HepG2 (cell line): ENCODE results near the gene MTHFS. TPM values are rescaled to one million over a fixed set of nuclear protein-coding genes. Genes with fewer than 3 reads are reported as not detected.

ENCODE experiments used
- GABPB1 ChIP-seq: IDR thresholded peaks from 2 replicates; pipeline ENCODE4 v1.6.1; 2016; ENCODE audit warnings: mild to moderate bottlenecking, missing genetic modification reagents, moderate library complexity, missing compliant biosample characterization
- KAT7 ChIP-seq: IDR thresholded peaks from 2 replicates; pipeline ENCODE4 v1.6.1; 2018; ENCODE audit warnings: borderline replicate concordance, missing compliant biosample characterization
- KMT2B ChIP-seq: IDR thresholded peaks from 2 replicates; pipeline ENCODE4 v1.6.1; 2016; ENCODE audit warnings: missing genetic modification reagents, missing compliant biosample characterization
- NR2C2 ChIP-seq: sonication (generic); formaldehyde crosslinking; IDR thresholded peaks from 2 replicates; pipeline ENCODE4 v1.4.0; 2020; ENCODE audit warnings: missing genetic modification reagents, mild to moderate bottlenecking, moderate library complexity, borderline replicate concordance
- PAF1 ChIP-seq: IDR thresholded peaks from 2 replicates; pipeline ENCODE4 v1.6.1; 2016; ENCODE audit warnings: missing genetic modification reagents, missing compliant biosample characterization
- SIN3A ChIP-seq: IDR thresholded peaks from 2 replicates; pipeline ENCODE4 v1.6.1; 2011; ENCODE audit warnings: low read depth, mild to moderate bottlenecking, control low read depth, low read length, borderline replicate concordance
- SMAD3 ChIP-seq: sonication (generic); formaldehyde crosslinking; IDR thresholded peaks from 2 replicates; pipeline ENCODE4 v1.4.0; 2020; ENCODE audit warnings: missing genetic modification reagents
- SMAD9 ChIP-seq: sonication (generic); formaldehyde crosslinking; IDR thresholded peaks from 2 replicates; pipeline ENCODE4 v1.5.1; 2020; ENCODE audit warnings: mild to moderate bottlenecking, missing genetic modification reagents
- ZNF777 ChIP-seq: sonication (generic); formaldehyde crosslinking; IDR thresholded peaks from 2 replicates; pipeline ENCODE4 v1.4.0; 2020; ENCODE audit warnings: missing genetic modification reagents
- polyA plus RNA-seq, 8 experiments: library from polyadenylated mRNA; depleted of rRNA in 3 of 8; stranded (reverse) in 7 of 8; unstranded in 1 of 8; fragments of >200 nt; fragmentation: Illumina TruSeq in 4 of 8; extraction: Trizol in 4 of 8; gene quantifications; 2 replicates each; pipeline versions ENCODE4 v1.2.1 to v1.2.3, GENCODE V29; 2011 to 2016; ENCODE audit warnings: low read depth in 4 of 8, missing spikeins in 1 of 8, mixed read lengths in 1 of 8; ENCODE audit not compliant: insufficient read depth in 1 of 8
- total RNA-seq, 5 experiments: library from RNA; depleted of rRNA; stranded (reverse); fragments of >200 nt; fragmentation: Illumina TruSeq; extraction: Trizol; gene quantifications; 2 replicates each; pipeline ENCODE4 v1.2.3, GENCODE V29; 2016; ENCODE audit warnings: low read depth in 1 of 5
- TF ChIP-seq, protein P1 (sequence below): sonication (generic); formaldehyde crosslinking; IDR thresholded peaks from 2 replicates; pipeline ENCODE4 v1.8.0; 2022; ENCODE audit warnings: mild to moderate bottlenecking, missing genetic modification reagents, borderline replicate concordance
- TF ChIP-seq, protein P2 (sequence below): sonication (generic); formaldehyde crosslinking; IDR thresholded peaks from 2 replicates; pipeline ENCODE4 v1.4.0; 2020; ENCODE audit warnings: mild to moderate bottlenecking, missing genetic modification reagents, borderline replicate concordance
- TF ChIP-seq, protein P3 (sequence below): sonication (generic); formaldehyde crosslinking; IDR thresholded peaks from 2 replicates; pipeline ENCODE4 v1.4.0; 2020; ENCODE audit warnings: mild to moderate bottlenecking, low read depth, missing genetic modification reagents
- TF ChIP-seq, protein P4 (sequence below): sonication (generic); formaldehyde crosslinking; IDR thresholded peaks from 2 replicates; pipeline ENCODE4 v1.4.0; 2020; ENCODE audit warnings: mild to moderate bottlenecking, missing genetic modification reagents
- TF ChIP-seq, protein P5 (sequence below): sonication (generic); formaldehyde crosslinking; IDR thresholded peaks from 2 replicates; pipeline ENCODE4 v1.5.1; 2020; ENCODE audit warnings: mild to moderate bottlenecking, moderate library complexity, missing genetic modification reagents
- TF ChIP-seq, protein P6 (sequence below), 2 experiments: IDR thresholded peaks; 2 replicates each; pipeline ENCODE4 v1.6.1; 2011 to 2012; ENCODE audit warnings: low read length in 2 of 2, borderline replicate concordance in 1 of 2, low read depth in 1 of 2, mild to moderate bottlenecking in 1 of 2, moderate library complexity in 1 of 2

The MTHFS gene
- total and polyA plus RNA-seq, 2 of the 13 experiments (the other 11 are each of a cell fraction or from before 2014, with no cell fraction given), result 37.0 to 49.7 TPM

DNA sequence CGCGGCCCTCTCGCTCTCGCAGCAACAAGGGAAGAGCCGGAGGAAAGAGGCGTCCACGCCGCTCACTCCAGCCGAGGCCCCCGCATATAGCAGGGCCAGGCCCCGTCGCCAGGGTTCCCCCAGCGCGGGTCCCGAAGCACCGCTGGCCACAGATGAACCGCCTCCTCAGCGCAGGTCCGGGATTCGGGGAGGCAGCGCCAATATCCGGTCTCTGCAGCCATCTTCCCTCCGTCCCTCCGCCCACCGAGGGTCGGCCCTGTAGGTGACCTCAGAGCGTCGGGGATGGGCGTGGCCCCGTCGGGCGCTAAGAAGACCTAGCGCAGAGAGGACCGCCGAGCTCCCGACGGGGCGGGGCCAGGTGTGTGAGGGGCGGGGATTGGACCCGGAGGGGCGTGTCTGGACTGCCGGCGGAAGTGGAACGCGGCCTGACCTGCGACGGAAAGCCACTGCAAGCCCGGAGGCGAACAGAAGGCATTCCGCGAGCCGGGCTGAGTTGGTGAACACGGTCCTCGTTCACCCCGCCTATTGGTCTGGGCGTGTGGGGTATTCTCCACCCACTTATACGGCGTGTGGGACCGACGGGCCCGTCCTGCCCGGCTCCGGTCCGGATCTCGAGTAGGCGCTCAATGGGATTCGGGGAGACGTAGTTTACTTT is 26.8 kb upstream of the MTHFS start (continued):
- TF ChIP-seq, protein P1, sequence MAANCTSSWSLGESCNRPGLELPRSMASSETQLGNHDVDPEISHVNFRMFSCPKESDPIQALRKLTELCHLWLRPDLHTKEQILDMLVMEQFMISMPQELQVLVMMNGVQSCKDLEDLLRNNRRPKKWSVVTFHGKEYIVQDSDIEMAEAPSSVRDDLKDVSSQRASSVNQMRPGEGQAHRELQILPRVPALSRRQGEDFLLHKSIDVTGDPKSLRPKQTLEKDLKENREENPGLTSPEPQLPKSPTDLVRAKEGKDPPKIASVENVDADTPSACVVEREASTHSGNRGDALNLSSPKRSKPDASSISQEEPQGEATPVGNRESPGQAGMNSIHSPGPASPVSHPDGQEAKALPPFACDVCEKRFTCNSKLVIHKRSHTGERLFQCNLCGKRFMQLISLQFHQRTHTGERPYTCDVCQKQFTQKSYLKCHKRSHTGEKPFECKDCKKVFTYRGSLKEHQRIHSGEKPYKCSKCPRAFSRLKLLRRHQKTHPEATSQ, result peak; percentile 87; the same call in 1 of the 2 replicates
- TF ChIP-seq SMAD3 (CRISPR knock-in tag), result no peak
- TF ChIP-seq NR2C2 (CRISPR knock-in tag), result peak; percentile 82
- TF ChIP-seq GABPB1, result peak; percentile 92
- no peak for TF ChIP-seq SMAD9 (CRISPR knock-in tag)
- peak; percentile 56 for TF ChIP-seq KMT2B
- TF ChIP-seq ZNF777 (CRISPR knock-in tag), result peak; percentile 75
- TF ChIP-seq SIN3A, result peak; percentile 74; the same call in 1 of the 2 replicates
- TF ChIP-seq, protein P2, sequence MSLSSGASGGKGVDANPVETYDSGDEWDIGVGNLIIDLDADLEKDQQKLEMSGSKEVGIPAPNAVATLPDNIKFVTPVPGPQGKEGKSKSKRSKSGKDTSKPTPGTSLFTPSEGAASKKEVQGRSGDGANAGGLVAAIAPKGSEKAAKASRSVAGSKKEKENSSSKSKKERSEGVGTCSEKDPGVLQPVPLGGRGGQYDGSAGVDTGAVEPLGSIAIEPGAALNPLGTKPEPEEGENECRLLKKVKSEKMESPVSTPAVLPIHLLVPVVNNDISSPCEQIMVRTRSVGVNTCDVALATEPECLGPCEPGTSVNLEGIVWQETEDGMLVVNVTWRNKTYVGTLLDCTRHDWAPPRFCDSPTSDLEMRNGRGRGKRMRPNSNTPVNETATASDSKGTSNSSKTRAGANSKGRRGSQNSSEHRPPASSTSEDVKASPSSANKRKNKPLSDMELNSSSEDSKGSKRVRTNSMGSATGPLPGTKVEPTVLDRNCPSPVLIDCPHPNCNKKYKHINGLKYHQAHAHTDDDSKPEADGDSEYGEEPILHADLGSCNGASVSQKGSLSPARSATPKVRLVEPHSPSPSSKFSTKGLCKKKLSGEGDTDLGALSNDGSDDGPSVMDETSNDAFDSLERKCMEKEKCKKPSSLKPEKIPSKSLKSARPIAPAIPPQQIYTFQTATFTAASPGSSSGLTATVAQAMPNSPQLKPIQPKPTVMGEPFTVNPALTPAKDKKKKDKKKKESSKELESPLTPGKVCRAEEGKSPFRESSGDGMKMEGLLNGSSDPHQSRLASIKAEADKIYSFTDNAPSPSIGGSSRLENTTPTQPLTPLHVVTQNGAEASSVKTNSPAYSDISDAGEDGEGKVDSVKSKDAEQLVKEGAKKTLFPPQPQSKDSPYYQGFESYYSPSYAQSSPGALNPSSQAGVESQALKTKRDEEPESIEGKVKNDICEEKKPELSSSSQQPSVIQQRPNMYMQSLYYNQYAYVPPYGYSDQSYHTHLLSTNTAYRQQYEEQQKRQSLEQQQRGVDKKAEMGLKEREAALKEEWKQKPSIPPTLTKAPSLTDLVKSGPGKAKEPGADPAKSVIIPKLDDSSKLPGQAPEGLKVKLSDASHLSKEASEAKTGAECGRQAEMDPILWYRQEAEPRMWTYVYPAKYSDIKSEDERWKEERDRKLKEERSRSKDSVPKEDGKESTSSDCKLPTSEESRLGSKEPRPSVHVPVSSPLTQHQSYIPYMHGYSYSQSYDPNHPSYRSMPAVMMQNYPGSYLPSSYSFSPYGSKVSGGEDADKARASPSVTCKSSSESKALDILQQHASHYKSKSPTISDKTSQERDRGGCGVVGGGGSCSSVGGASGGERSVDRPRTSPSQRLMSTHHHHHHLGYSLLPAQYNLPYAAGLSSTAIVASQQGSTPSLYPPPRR (CRISPR knock-in tag), result peak; percentile 33; the same call in 1 of the 2 replicates
- TF ChIP-seq, protein P3, sequence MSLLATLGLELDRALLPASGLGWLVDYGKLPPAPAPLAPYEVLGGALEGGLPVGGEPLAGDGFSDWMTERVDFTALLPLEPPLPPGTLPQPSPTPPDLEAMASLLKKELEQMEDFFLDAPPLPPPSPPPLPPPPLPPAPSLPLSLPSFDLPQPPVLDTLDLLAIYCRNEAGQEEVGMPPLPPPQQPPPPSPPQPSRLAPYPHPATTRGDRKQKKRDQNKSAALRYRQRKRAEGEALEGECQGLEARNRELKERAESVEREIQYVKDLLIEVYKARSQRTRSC, result 0 out of 2 replicates have a peak, but pooled peaks have one; percentile 30
- TF ChIP-seq KAT7 (CRISPR knock-in tag), result peak; percentile 55; the same call in 1 of the 2 replicates
- TF ChIP-seq, protein P4, sequence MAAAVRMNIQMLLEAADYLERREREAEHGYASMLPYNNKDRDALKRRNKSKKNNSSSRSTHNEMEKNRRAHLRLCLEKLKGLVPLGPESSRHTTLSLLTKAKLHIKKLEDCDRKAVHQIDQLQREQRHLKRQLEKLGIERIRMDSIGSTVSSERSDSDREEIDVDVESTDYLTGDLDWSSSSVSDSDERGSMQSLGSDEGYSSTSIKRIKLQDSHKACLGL (CRISPR knock-in tag), result peak; percentile 17; the same call in 1 of the 2 replicates
- TF ChIP-seq, protein P5, sequence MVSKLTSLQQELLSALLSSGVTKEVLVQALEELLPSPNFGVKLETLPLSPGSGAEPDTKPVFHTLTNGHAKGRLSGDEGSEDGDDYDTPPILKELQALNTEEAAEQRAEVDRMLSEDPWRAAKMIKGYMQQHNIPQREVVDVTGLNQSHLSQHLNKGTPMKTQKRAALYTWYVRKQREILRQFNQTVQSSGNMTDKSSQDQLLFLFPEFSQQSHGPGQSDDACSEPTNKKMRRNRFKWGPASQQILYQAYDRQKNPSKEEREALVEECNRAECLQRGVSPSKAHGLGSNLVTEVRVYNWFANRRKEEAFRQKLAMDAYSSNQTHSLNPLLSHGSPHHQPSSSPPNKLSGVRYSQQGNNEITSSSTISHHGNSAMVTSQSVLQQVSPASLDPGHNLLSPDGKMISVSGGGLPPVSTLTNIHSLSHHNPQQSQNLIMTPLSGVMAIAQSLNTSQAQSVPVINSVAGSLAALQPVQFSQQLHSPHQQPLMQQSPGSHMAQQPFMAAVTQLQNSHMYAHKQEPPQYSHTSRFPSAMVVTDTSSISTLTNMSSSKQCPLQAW (CRISPR knock-in tag), result peak; percentile 72; the same call in 1 of the 2 replicates
- TF ChIP-seq, protein P6, sequence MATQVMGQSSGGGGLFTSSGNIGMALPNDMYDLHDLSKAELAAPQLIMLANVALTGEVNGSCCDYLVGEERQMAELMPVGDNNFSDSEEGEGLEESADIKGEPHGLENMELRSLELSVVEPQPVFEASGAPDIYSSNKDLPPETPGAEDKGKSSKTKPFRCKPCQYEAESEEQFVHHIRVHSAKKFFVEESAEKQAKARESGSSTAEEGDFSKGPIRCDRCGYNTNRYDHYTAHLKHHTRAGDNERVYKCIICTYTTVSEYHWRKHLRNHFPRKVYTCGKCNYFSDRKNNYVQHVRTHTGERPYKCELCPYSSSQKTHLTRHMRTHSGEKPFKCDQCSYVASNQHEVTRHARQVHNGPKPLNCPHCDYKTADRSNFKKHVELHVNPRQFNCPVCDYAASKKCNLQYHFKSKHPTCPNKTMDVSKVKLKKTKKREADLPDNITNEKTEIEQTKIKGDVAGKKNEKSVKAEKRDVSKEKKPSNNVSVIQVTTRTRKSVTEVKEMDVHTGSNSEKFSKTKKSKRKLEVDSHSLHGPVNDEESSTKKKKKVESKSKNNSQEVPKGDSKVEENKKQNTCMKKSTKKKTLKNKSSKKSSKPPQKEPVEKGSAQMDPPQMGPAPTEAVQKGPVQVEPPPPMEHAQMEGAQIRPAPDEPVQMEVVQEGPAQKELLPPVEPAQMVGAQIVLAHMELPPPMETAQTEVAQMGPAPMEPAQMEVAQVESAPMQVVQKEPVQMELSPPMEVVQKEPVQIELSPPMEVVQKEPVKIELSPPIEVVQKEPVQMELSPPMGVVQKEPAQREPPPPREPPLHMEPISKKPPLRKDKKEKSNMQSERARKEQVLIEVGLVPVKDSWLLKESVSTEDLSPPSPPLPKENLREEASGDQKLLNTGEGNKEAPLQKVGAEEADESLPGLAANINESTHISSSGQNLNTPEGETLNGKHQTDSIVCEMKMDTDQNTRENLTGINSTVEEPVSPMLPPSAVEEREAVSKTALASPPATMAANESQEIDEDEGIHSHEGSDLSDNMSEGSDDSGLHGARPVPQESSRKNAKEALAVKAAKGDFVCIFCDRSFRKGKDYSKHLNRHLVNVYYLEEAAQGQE (IDR thresholded peaks at IDR 0.05; ENCODE audit: borderline replicate concordance in 1 of 2, low read depth in 1 of 2, low read length in 2 of 2), result no peak; a peak in 1 of 4 replicates
- no peak for TF ChIP-seq PAF1 (CRISPR knock-in tag)
